ENCODE results near the gene PIK3C3. TPM values are rescaled to one million over a fixed set of nuclear protein-coding genes. Genes with fewer than 3 reads are reported as not detected.

Gene PIK3C3
- total and polyA plus RNA-seq, 2 of the 8 experiments (the other 6 are each of a cell fraction or from before 2014, with no cell fraction given): 15.3 to 47.4 TPM

- H3K79me2 ChIP-seq (ENCODE audit: control insufficient read depth in 1 of 2, insufficient read depth in 2 of 2, low read length in 2 of 2): peaks cover 10 to 54% of the 10 kb centered on the region in 2 experiments
- H4K20me1 ChIP-seq (replicated peaks in 1 of 2; ENCODE audit: control insufficient read depth in 1 of 2, insufficient read depth in 2 of 2, low read length in 2 of 2): no peaks in the 10 kb centered on the region
- H2BK15ac ChIP-seq (ENCODE audit: low read length): no peak overlapping the region
- H2BK5ac ChIP-seq (ENCODE audit: low read depth, low read length): no peak overlapping the region
- no peaks in the 10 kb centered on the region for H3K79me1 ChIP-seq (ENCODE audit: low read depth, low read length)
- H3K14ac ChIP-seq (ENCODE audit: insufficient read length): no peak overlapping the region
- TF ChIP-seq MAFK (IDR thresholded peaks at IDR 0.05; ENCODE audit: low read depth, low read length): no peak
- TF ChIP-seq SIRT6 (IDR thresholded peaks at IDR 0.05; ENCODE audit: low read length): no peak
- no peak for TF ChIP-seq SP1 (IDR thresholded peaks at IDR 0.05; ENCODE audit: low read depth, low read length)
- no peak for TF ChIP-seq FOSL1 (IDR thresholded peaks at IDR 0.05; ENCODE audit: insufficient read depth, low read depth, low read length)
- no peak for TF ChIP-seq SP2 (IDR thresholded peaks at IDR 0.05; ENCODE audit: low read length)
- TF ChIP-seq TBP (IDR thresholded peaks at IDR 0.05; ENCODE audit: low read depth, low read length): no peak
- no peak for TF ChIP-seq CEBPB (IDR thresholded peaks at IDR 0.05; ENCODE audit: low read depth, low read length)
- TF ChIP-seq KDM5A (IDR thresholded peaks at IDR 0.05; ENCODE audit: low read length): no peak
- no peak for TF ChIP-seq MAX (IDR thresholded peaks at IDR 0.05)
- no peak for TF ChIP-seq USF2 (IDR thresholded peaks at IDR 0.05; ENCODE audit: low read length)
- TF ChIP-seq ZNF274 (IDR thresholded peaks at IDR 0.05; ENCODE audit: borderline replicate concordance, extremely low read depth, low read length): no peak
- TF ChIP-seq SUZ12 (IDR thresholded peaks at IDR 0.05; ENCODE audit: low read length): no peak
- ChIA-PET CTCF (ENCODE audit: partially characterized antibody) (no interaction called here), POLR2A (ENCODE audit: partially characterized antibody) (no interaction called here)
- no peak overlapping the region for H2BK12ac ChIP-seq (ENCODE audit: low read depth, low read length)
- H3K4ac ChIP-seq (replicated peaks; ENCODE audit: insufficient read length, low read depth, low read length): no peak overlapping the region
- FAIRE-seq: no peak
- no peak overlapping the region for H2BK20ac ChIP-seq (ENCODE audit: low read length)
- no peak overlapping the region for H4K5ac ChIP-seq (ENCODE audit: insufficient read length, low read depth, low read length)
- no peak overlapping the region for H4K8ac ChIP-seq (ENCODE audit: extremely low read depth, insufficient read depth, low read length)
- no peak overlapping the region for H3K9ac ChIP-seq (replicated peaks in 1 of 4; ENCODE audit: extremely low read depth in 1 of 4, low read depth in 3 of 4, low read length in 3 of 4)
- WGBS, 2 experiments (ENCODE audit: extremely low coverage in 1 of 2, insufficient coverage in 1 of 2, insufficient read length in 1 of 2, insufficient replicate concordance in 2 of 2, low coverage in 1 of 2, low lambda C conversion rate in 2 of 2, missing lambda C conversion rate in 1 of 2): 100% methylated on average over 1 of the region's 1 CpG; no CpG with 5 or more reads in 1 of the 2 experiments
- no peak overlapping the region for H3K23ac ChIP-seq (ENCODE audit: insufficient read length)
- no peak overlapping the region for H4K91ac ChIP-seq (replicated peaks; ENCODE audit: insufficient read length, low read length)
- no peak overlapping the region for H3K18ac ChIP-seq (ENCODE audit: extremely low read depth, low read length)
- H3K23me2 ChIP-seq (ENCODE audit: low read depth, low read length): peaks cover 3% of the 10 kb centered on the region
- no peak overlapping the region for H3K56ac ChIP-seq (replicated peaks; ENCODE audit: insufficient read length, low read depth, low read length)
- H3K36me3 ChIP-seq (ENCODE audit: control insufficient read depth in 2 of 4, insufficient read depth in 4 of 4, low read length in 3 of 4): peaks cover 0 to 32% (median 6%) of the 10 kb centered on the region in 4 experiments; a peak in 4 of 8 replicates
- no peak overlapping the region for H3K4me2 ChIP-seq (ENCODE audit: insufficient read depth in 1 of 2, low read depth in 2 of 2, low read length in 2 of 2)
- no peaks in the 10 kb centered on the region for H3K4me1 ChIP-seq (replicated peaks in 1 of 4; ENCODE audit: control insufficient read depth in 3 of 4, insufficient read depth in 4 of 4, low read length in 3 of 4)
- no peak overlapping the region for H3K4me3 ChIP-seq (ENCODE audit: extremely low read depth in 1 of 4, insufficient read depth in 2 of 4, low read depth in 3 of 4, low read length in 4 of 4)
- H2AK5ac ChIP-seq (ENCODE audit: low read depth, low read length): no peak overlapping the region
- no peak for DNase-seq (ENCODE audit: low read depth in 1 of 2, low spot score in 2 of 2)
- no peak overlapping the region for H3K27ac ChIP-seq (ENCODE audit: low read depth, low read length)
- no peak overlapping the region for H2BK120ac ChIP-seq (replicated peaks; ENCODE audit: low read depth, low read length)
- H3K9me3 ChIP-seq (ENCODE audit: insufficient read depth in 2 of 2, low read depth in 1 of 2, low read length in 1 of 2): no peaks in the 10 kb centered on the region
- no peak overlapping the region for H2AFZ ChIP-seq (ENCODE audit: low read length)
- H3K27me3 ChIP-seq (replicated peaks in 1 of 4; ENCODE audit: control insufficient read depth in 3 of 4, extremely low read depth in 1 of 4, insufficient read depth in 3 of 4, low read length in 3 of 4): no peaks in the 10 kb centered on the region
Measured at GRCh38 chr18:41959045-41959444, 4.0 kb downstream of the PIK3C3 start.
